ENCODE data around the gene AMPD3.
"Not testable (repeated sequence)": the region's sequence is repeated elsewhere in the genome, so short reads cannot be mapped to it uniquely, and the experiment has no call there.

The AMPD3 gene

GRCh38 chr11:10414659-10415058 lies 40.4 kb upstream of the AMPD3 start:
- Histone ChIP-seq H3K4me3 (ENCODE audit: extremely low read depth, insufficient read depth, low read length, poor library complexity, severe bottlenecking) (no peak overlapping the region), H3K27ac (ENCODE audit: low read depth, low read length, severe bottlenecking) (peak overlapping the region; percentile 0), H3K9me3 (ENCODE audit: control insufficient read depth, low read length) (no peaks in the 10 kb centered on the region), H3K4me1 (ENCODE audit: control insufficient read depth, insufficient read depth, low read length, poor library complexity, severe bottlenecking) (peaks cover 6% of the 10 kb centered on the region), H3K36me3 (ENCODE audit: control insufficient read depth, insufficient read depth, low read length) (no peaks in the 10 kb centered on the region)
- WGBS, 2 experiments (ENCODE audit: insufficient coverage in 2 of 2): 76 to 79% methylated on average over 9 to 10 of the region's 10 CpGs

GRCh38 chr11:10415817-10416392 lies 39.2 kb upstream of the AMPD3 start:
- Histone ChIP-seq H3K4me3 (ENCODE audit: extremely low read depth, insufficient read depth, low read length, poor library complexity, severe bottlenecking) (no peak overlapping the region), H3K4me1 (ENCODE audit: control insufficient read depth, insufficient read depth, low read length, poor library complexity, severe bottlenecking) (no peaks in the 10 kb centered on the region), H3K36me3 (ENCODE audit: control insufficient read depth, insufficient read depth, low read length) (no peaks in the 10 kb centered on the region), H3K9me3 (ENCODE audit: control insufficient read depth, low read length) (no peaks in the 10 kb centered on the region), H3K27ac (ENCODE audit: low read depth, low read length, severe bottlenecking) (no peak overlapping the region)
- WGBS, 2 experiments (ENCODE audit: insufficient coverage in 2 of 2): 87 to 96% methylated on average over 5 to 7 of the region's 7 CpGs

- H3K36me3 ChIP-seq (ENCODE audit: control insufficient read depth, insufficient read depth, low read length): no peaks in the 10 kb centered on the region
- no peaks in the 10 kb centered on the region for H3K9me3 ChIP-seq (ENCODE audit: control insufficient read depth, low read length)
- 92% methylated on average over 3 of the region's 6 CpGs; no CpG with 5 or more reads in 1 of the 2 experiments for WGBS, 2 experiments (ENCODE audit: insufficient coverage in 2 of 2)
- H3K27ac ChIP-seq (ENCODE audit: low read depth, low read length, severe bottlenecking): no peak overlapping the region
- H3K4me1 ChIP-seq (ENCODE audit: control insufficient read depth, insufficient read depth, low read length, poor library complexity, severe bottlenecking): no peaks in the 10 kb centered on the region
- no peak overlapping the region for H3K4me3 ChIP-seq (ENCODE audit: extremely low read depth, insufficient read depth, low read length, poor library complexity, severe bottlenecking)
Measured at GRCh38 chr11:10418259-10418949, 36.7 kb upstream of the AMPD3 start.

GRCh38 chr11:10418950-10419310 lies 36.1 kb upstream of the AMPD3 start:
- Histone ChIP-seq H3K9me3 (ENCODE audit: control insufficient read depth, low read length) (no peaks in the 10 kb centered on the region), H3K36me3 (ENCODE audit: control insufficient read depth, insufficient read depth, low read length) (no peaks in the 10 kb centered on the region), H3K4me3 (ENCODE audit: extremely low read depth, insufficient read depth, low read length, poor library complexity, severe bottlenecking) (no peak overlapping the region), H3K4me1 (ENCODE audit: control insufficient read depth, insufficient read depth, low read length, poor library complexity, severe bottlenecking) (no peaks in the 10 kb centered on the region), H3K27ac (ENCODE audit: low read depth, low read length, severe bottlenecking) (no peak overlapping the region)
- WGBS, 2 experiments (ENCODE audit: insufficient coverage in 2 of 2): 93% methylated on average over 2 of the region's 3 CpGs; no CpG with 5 or more reads in 1 of the 2 experiments

- Histone ChIP-seq H3K9me3 (ENCODE audit: control insufficient read depth, low read length) (no peaks in the 10 kb centered on the region), H3K4me1 (ENCODE audit: control insufficient read depth, insufficient read depth, low read length, poor library complexity, severe bottlenecking) (no peaks in the 10 kb centered on the region), H3K27ac (ENCODE audit: low read depth, low read length, severe bottlenecking) (no peak overlapping the region), H3K4me3 (ENCODE audit: extremely low read depth, insufficient read depth, low read length, poor library complexity, severe bottlenecking) (no peak overlapping the region), H3K36me3 (ENCODE audit: control insufficient read depth, insufficient read depth, low read length) (no peaks in the 10 kb centered on the region)
- WGBS, 2 experiments (ENCODE audit: insufficient coverage in 2 of 2): 83 to 100% methylated on average over 1 to 2 of the region's 3 CpGs
Measured at GRCh38 chr11:10426475-10426874, 28.6 kb upstream of the AMPD3 start.

GRCh38 chr11:10428453-10428852 lies 26.6 kb upstream of the AMPD3 start:
- WGBS, 2 experiments (ENCODE audit: insufficient coverage in 2 of 2): 100% methylated on average over 1 of the region's 1 CpG; no CpG with 5 or more reads in 1 of the 2 experiments
- Histone ChIP-seq H3K27ac (ENCODE audit: low read depth, low read length, severe bottlenecking) (no peak overlapping the region), H3K9me3 (ENCODE audit: control insufficient read depth, low read length) (no peaks in the 10 kb centered on the region)

GRCh38 chr11:10429526-10429925 lies 25.5 kb upstream of the AMPD3 start:
- Histone ChIP-seq H3K4me3 (ENCODE audit: extremely low read depth, insufficient read depth, low read length, poor library complexity, severe bottlenecking) (no peak overlapping the region), H3K4me1 (ENCODE audit: control insufficient read depth, insufficient read depth, low read length, poor library complexity, severe bottlenecking) (no peaks in the 10 kb centered on the region), H3K27ac (ENCODE audit: low read depth, low read length, severe bottlenecking) (no peak overlapping the region), H3K36me3 (ENCODE audit: control insufficient read depth, insufficient read depth, low read length) (no peaks in the 10 kb centered on the region), H3K9me3 (ENCODE audit: control insufficient read depth, low read length) (no peaks in the 10 kb centered on the region)
- WGBS, 2 experiments (ENCODE audit: insufficient coverage in 2 of 2): no CpG with 5 or more reads among the region's 2 CpGs

More at GRCh38 chr11:10428453-10428852, 26.6 kb upstream of the AMPD3 start:
- H3K4me1 ChIP-seq (ENCODE audit: control insufficient read depth, insufficient read depth, low read length, poor library complexity, severe bottlenecking): no peaks in the 10 kb centered on the region
- H3K4me3 ChIP-seq (ENCODE audit: extremely low read depth, insufficient read depth, low read length, poor library complexity, severe bottlenecking): no peak overlapping the region
- no peaks in the 10 kb centered on the region for H3K36me3 ChIP-seq (ENCODE audit: control insufficient read depth, insufficient read depth, low read length)

GRCh38 chr11:10432493-10432892 lies 22.6 kb upstream of the AMPD3 start:
- 80% methylated on average over 1 of the region's 1 CpG; no CpG with 5 or more reads in 1 of the 2 experiments for WGBS, 2 experiments (ENCODE audit: insufficient coverage in 2 of 2)
- Histone ChIP-seq H3K4me3 (ENCODE audit: extremely low read depth, insufficient read depth, low read length, poor library complexity, severe bottlenecking) (no peak overlapping the region), H3K9me3 (ENCODE audit: control insufficient read depth, low read length) (no peaks in the 10 kb centered on the region), H3K4me1 (ENCODE audit: control insufficient read depth, insufficient read depth, low read length, poor library complexity, severe bottlenecking) (no peaks in the 10 kb centered on the region), H3K36me3 (ENCODE audit: control insufficient read depth, insufficient read depth, low read length) (no peaks in the 10 kb centered on the region), H3K27ac (ENCODE audit: low read depth, low read length, severe bottlenecking) (no peak overlapping the region)

- no peaks in the 10 kb centered on the region for H3K9me3 ChIP-seq (ENCODE audit: control insufficient read depth, low read length)
- H3K27ac ChIP-seq (ENCODE audit: low read depth, low read length, severe bottlenecking): no peak overlapping the region
- WGBS, 2 experiments (ENCODE audit: insufficient coverage in 2 of 2): no CpG with 5 or more reads among the region's 1 CpG
- H3K4me3 ChIP-seq (ENCODE audit: extremely low read depth, insufficient read depth, low read length, poor library complexity, severe bottlenecking): no peak overlapping the region
- no peaks in the 10 kb centered on the region for H3K36me3 ChIP-seq (ENCODE audit: control insufficient read depth, insufficient read depth, low read length)
- no peaks in the 10 kb centered on the region for H3K4me1 ChIP-seq (ENCODE audit: control insufficient read depth, insufficient read depth, low read length, poor library complexity, severe bottlenecking)
Measured at GRCh38 chr11:10432971-10433370, 22.1 kb upstream of the AMPD3 start.

- Histone ChIP-seq H3K4me1 (ENCODE audit: control insufficient read depth, insufficient read depth, low read length, poor library complexity, severe bottlenecking) (no peaks in the 10 kb centered on the region), H3K36me3 (ENCODE audit: control insufficient read depth, insufficient read depth, low read length) (no peaks in the 10 kb centered on the region), H3K4me3 (ENCODE audit: extremely low read depth, insufficient read depth, low read length, poor library complexity, severe bottlenecking) (no peak overlapping the region), H3K27ac (ENCODE audit: low read depth, low read length, severe bottlenecking) (no peak overlapping the region), H3K9me3 (ENCODE audit: control insufficient read depth, low read length) (no peaks in the 10 kb centered on the region)
- no CpG with 5 or more reads among the region's 1 CpG for WGBS, 2 experiments (ENCODE audit: insufficient coverage in 2 of 2)
Measured at GRCh38 chr11:10436224-10436623, 18.8 kb upstream of the AMPD3 start.

GRCh38 chr11:10436683-10437082 lies 18.4 kb upstream of the AMPD3 start:
- not testable (repeated sequence) for H3K4me3 ChIP-seq (ENCODE audit: extremely low read depth, insufficient read depth, low read length, poor library complexity, severe bottlenecking); H3K36me3 ChIP-seq (ENCODE audit: control insufficient read depth, insufficient read depth, low read length); H3K9me3 ChIP-seq (ENCODE audit: control insufficient read depth, low read length); H3K4me1 ChIP-seq (ENCODE audit: control insufficient read depth, insufficient read depth, low read length, poor library complexity, severe bottlenecking); H3K27ac ChIP-seq (ENCODE audit: low read depth, low read length, severe bottlenecking)
- WGBS, 2 experiments (ENCODE audit: insufficient coverage in 2 of 2): 100% methylated on average over 1 of the region's 1 CpG

All from mesodermal cell (in vitro differentiated cells).